ENCODE results near the gene CNTFR. TPM values are rescaled to one million over a fixed set of nuclear protein-coding genes. Genes with fewer than 3 reads are reported as not detected.
"Not testable (repeated sequence)": the region's sequence is repeated elsewhere in the genome, so short reads cannot be mapped to it uniquely, and the experiment has no call there.

The CNTFR gene, protein sequence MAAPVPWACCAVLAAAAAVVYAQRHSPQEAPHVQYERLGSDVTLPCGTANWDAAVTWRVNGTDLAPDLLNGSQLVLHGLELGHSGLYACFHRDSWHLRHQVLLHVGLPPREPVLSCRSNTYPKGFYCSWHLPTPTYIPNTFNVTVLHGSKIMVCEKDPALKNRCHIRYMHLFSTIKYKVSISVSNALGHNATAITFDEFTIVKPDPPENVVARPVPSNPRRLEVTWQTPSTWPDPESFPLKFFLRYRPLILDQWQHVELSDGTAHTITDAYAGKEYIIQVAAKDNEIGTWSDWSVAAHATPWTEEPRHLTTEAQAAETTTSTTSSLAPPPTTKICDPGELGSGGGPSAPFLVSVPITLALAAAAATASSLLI
- total RNA-seq (2014; rRNA removed; shearing (Covaris generic)), result 0.78 and 1.0 TPM in 2 replicates

DNA sequence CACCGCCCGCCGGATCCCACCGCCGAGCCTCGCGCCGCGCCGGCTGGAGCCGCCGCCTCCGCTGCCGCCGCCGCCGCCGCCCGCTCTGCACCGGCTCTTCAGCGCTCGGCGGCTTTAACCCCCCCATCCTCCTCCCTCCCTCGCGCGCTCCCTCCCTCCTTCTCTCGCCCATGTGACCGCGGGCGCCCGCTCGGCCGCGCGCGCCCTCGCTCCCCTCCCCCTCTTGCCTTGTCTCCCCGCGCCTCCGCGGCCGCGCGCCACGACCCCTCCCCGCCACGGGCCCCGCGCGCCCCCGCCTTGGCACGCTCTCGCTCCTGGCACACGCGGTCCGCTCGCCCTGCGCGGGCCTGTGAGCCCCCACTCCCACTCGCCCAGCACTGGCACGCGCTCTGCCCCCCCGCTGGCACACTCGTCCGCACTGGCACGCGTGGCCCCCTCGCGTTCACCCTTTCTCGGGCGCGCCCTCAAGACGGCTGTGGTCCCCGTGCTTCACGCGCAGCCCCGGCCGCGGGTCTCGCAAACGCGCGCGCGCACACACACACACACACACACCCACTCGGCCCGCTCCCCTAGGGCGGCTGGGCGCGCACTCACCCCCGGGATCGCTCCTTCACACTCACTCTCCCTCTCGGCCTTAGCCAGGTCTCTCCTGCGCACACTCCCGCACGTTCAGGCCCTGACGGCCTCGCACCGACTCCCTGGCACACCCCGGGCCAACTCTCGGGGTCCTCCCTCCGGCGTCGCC, at the start of gene CNTFR:
CNTFR (minus strand) TSS at position 89 of the 745 bp plus-strand sequence. CDS start 20,743 bp downstream, outside the sequence.
- peak; percentile 86 for DNase-seq (ENCODE audit: low spot score)
- in situ Hi-C loops (cut with HindIII; ENCODE audit: low sequenced_read_pairs), result no loop called here

GRCh38 chr9:34639322-34639721, 49.8 kb upstream of the CNTFR start:
- DNase-seq (ENCODE audit: low spot score); in situ Hi-C loops (cut with HindIII; ENCODE audit: low sequenced_read_pairs): not testable (repeated sequence)

- DNase-seq (ENCODE audit: low spot score), result no peak
- in situ Hi-C loops (cut with HindIII; ENCODE audit: low sequenced_read_pairs), result no loop called here
Measured at GRCh38 chr9:34638138-34638445, 48.6 kb upstream of the CNTFR start.

DNA sequence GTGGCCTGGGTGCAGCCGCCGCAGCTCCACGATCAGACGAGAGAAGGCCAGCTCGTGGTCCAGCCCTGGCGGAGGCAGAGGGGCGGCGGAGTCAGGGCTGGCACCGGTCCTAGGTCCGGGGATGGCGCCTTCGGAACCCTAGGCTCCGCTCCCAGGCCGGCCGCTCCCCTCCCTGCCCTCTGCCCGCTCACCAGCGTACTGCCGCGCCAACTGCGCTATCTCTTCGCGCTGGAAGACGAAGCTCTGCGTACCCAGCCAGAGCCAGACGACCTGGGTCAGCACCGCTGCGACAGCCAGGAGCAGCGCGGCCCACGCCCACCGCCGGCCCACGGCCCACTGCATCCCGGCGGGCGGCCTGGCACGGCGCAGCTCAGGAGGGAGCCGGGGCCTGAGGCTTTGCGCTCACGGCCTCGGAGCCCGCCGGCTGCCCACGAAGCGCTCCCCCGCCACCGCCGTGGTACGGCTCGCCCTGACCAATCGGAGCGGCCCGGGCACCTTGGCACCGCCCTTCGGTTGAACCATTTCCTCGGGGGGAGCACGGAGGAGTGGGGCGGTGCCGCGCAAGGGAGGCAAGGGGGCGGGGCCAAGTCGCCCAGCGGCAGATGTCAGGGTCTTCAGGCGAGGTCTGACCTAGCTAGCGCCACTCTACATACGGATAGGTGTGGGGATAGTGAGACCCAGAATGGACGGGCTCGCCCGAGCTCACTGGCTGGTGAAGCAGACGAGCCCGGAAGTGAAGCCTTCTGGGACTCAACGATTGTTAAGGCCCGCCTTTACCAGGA, 48.0 kb upstream of the CNTFR start, which contains the start of gene SIGMAR1:
SIGMAR1 (minus strand) TSS at position 432 of the 782 bp plus-strand sequence; CDS start at position 342, 90 bp downstream.
- in situ Hi-C loops (cut with HindIII; ENCODE audit: low sequenced_read_pairs), result no loop called here
- DNase-seq (ENCODE audit: low spot score), result peak; percentile 93

GRCh38 chr9:34636791-34637355, 47.3 kb upstream of the CNTFR start:
- in situ Hi-C loops (cut with HindIII; ENCODE audit: low sequenced_read_pairs), result no loop called here

DNA sequence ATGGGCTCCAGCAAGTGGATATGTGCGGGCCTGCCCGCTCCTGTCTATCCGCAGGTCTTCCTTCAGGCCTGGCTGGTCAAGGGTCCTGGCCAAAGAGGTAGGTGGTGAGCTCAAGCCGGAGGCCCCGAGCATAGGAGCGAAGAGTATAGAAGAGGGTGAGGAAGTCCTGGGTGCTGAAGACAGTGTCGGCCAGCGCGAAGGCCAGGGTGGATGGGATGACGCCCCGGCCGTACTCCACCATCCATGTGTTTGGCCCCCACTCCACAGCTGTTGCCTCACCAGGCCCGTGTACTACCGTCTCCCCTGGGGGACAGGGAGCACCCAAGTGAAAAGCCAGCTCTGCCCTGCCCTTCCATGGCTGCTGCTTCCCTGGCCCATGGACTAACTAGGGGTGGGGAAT, 46.0 kb upstream of the CNTFR start:
- no peak for DNase-seq (ENCODE audit: low spot score)
- in situ Hi-C loops (cut with HindIII; ENCODE audit: low sequenced_read_pairs), result no loop called here

More at GRCh38 chr9:34636791-34637355, 47.3 kb upstream of the CNTFR start:
- DNase-seq (ENCODE audit: low spot score), result no peak

DNA sequence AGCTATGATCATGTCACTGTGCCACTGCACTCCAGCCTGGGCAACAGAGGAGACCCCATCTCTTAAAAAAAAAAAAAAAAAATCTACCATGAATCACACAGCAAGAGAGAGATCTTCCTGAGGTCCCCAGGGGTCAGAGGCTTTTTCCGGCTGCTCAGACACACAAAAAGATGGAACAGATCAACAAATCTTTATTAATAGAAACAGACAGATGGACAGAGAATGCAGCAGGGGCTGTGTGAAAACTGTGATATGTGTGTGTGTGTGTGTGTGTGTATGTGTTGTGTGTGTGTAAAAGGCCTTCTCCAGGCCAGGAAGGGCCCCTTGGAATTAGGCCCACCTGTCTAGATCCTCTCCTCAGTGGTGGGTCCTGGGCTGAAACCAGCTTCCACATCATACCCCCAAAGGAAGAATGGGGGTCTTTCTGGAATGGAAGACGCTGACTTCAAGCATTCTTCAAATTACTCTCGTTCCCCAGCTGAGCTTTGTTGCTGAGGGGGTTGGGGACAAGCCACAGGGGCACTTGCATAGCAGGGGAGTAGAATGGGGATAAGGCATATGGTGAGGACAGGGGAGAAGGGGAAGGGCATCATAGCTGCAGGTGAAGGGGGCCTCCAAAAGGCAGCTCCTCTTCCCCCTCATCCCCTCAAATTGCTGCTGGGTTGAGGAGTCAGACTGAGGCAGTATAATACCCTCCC, 45.2 kb upstream of the CNTFR start:
- in situ Hi-C loops (cut with HindIII; ENCODE audit: low sequenced_read_pairs), result no loop called here

DNA sequence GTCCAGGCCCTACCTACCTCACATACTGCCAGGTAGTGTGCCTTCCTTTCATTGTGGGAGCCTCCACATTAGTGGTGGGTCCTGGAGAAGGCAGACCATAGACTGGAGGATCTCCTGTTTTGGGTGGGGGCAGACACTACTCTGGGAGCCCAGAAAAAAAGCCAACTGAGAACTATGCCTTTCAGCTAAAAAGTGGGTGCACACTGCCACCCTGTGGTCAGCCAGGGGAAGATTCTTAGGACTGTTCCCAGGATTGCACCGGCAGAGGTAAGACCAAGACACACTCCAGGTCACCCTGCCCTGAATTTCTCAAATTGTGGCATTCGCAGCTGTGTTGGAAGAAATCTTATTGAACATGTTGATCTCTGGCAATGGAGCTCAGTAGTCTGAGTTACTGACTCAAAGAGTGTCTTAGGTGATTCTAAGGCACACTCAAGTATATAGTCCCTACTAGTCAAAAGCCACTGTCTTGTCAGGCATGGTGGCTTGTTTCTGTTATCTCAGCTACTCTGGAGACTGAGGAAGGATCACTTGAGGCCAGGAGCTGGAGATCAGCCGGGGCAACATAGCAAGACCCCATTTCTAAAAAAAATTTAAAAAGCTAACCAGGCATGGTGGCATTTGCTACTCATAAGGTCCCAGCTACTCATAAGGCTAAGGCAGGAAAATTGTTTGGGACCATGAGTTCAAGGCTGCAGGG, 44.5 kb upstream of the CNTFR start:
- peak; percentile 88 for DNase-seq (ENCODE audit: low spot score)
- in situ Hi-C loops (cut with HindIII; ENCODE audit: low sequenced_read_pairs), result no loop called here

More for the DNA sequence above, 45.2 kb upstream of the CNTFR start:
- no peak for DNase-seq (ENCODE audit: low spot score)

GRCh38 chr9:34633166-34633565, 43.6 kb upstream of the CNTFR start:
- in situ Hi-C loops (cut with HindIII; ENCODE audit: low sequenced_read_pairs), result no loop called here
- DNase-seq (ENCODE audit: low spot score), result no peak

- DNase-seq (ENCODE audit: low spot score), result no peak
- in situ Hi-C loops (cut with HindIII; ENCODE audit: low sequenced_read_pairs), result no loop called here
Measured at GRCh38 chr9:34630402-34631154, 41.1 kb upstream of the CNTFR start.

- DNase-seq (ENCODE audit: low spot score), result no peak
- in situ Hi-C loops (cut with HindIII; ENCODE audit: low sequenced_read_pairs), result no loop called here
Measured at GRCh38 chr9:34629491-34629808, 39.9 kb upstream of the CNTFR start.

- in situ Hi-C loops (cut with HindIII; ENCODE audit: low sequenced_read_pairs), result no loop called here
- peak; percentile 27 for DNase-seq (ENCODE audit: low spot score)
Measured at GRCh38 chr9:34628656-34629490, 39.3 kb upstream of the CNTFR start, which contains the start of gene ARID3C. Gene ARID3C, minus strand, starts transcription at chr9:34629066. Its CDS starts 1,052 bp downstream, at chr9:34628014.

- DNase-seq (ENCODE audit: low spot score), result no peak
Measured at GRCh38 chr9:34627716-34628655, 38.5 kb upstream of the CNTFR start.

DNA sequence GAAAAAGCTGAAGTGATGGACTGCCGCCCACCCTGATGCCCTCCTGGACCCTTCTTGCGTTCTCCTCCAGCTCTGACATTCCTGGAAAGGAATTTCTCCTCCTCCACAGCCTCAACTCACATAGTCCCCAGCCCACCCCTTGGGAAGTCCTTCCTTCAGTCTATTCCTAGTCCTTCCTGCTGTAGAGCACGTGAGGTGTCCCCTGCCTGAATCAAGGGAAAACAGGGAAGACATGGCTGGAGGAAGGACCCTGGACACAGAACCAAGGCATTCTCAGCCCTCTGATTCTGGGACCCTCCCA, 35.6 kb upstream of the CNTFR start:
- in situ Hi-C loops (cut with HindIII; ENCODE audit: low sequenced_read_pairs), result no loop called here
- DNase-seq (ENCODE audit: low spot score), result no peak

More at GRCh38 chr9:34627716-34628655, 38.5 kb upstream of the CNTFR start:
- in situ Hi-C loops (cut with HindIII; ENCODE audit: low sequenced_read_pairs), result no loop called here

- no peak for DNase-seq (ENCODE audit: low spot score)
- in situ Hi-C loops (cut with HindIII; ENCODE audit: low sequenced_read_pairs), result no loop called here
Measured at GRCh38 chr9:34624475-34625185, 35.1 kb upstream of the CNTFR start.
